Cortex of kidney (tissue), 1 donor: ENCODE results near the gene TMEM256.
"Not testable (repeated sequence)": the region's sequence is repeated elsewhere in the genome, so short reads cannot be mapped to it uniquely, and the experiment has no call there.

ENCODE experiments used
- DNase-seq: peaks from one replicate; lab custom pipeline; 2025; lab: John Stamatoyannopoulos, UW

TMEM256 gene

GRCh38 chr17:7383742-7384488 lies 20.0 kb downstream of the TMEM256 start:
- no peak for DNase-seq

- DNase-seq: no peak
These were observed 20.5 kb downstream of the TMEM256 start for GRCh38 chr17:7383371-7383741.

- DNase-seq: no peak
These were observed 21.0 kb downstream of the TMEM256 start for GRCh38 chr17:7382901-7383300.

- no peak for DNase-seq
These were observed 22.8 kb downstream of the TMEM256 start, which contains the start of gene TNK1 for GRCh38 chr17:7380855-7381683. Gene TNK1, plus strand, starts transcription at chr17:7381089. Its CDS starts 1,838 bp downstream, at chr17:7382927.

GRCh38 chr17:7380321-7380720 lies 23.6 kb downstream of the TMEM256 start:
- DNase-seq: no peak

- DNase-seq: no peak
These were observed 24.8 kb downstream of the TMEM256 start for GRCh38 chr17:7379134-7379533.

- no peak for DNase-seq
These were observed 29.5 kb downstream of the TMEM256 start for GRCh38 chr17:7374353-7374752.

- DNase-seq: no peak
These were observed 33.0 kb downstream of the TMEM256 start for GRCh38 chr17:7370853-7371252.

- DNase-seq: no peak
These were observed 34.1 kb downstream of the TMEM256 start for GRCh38 chr17:7369825-7370224.

- not testable (repeated sequence) for DNase-seq
These were observed 35.3 kb downstream of the TMEM256 start for GRCh38 chr17:7368599-7368994.

GRCh38 chr17:7367918-7368598 lies 35.8 kb downstream of the TMEM256 start:
- DNase-seq: no peak

- DNase-seq: no peak
These were observed 36.8 kb downstream of the TMEM256 start for GRCh38 chr17:7367083-7367482.

GRCh38 chr17:7365963-7366362 lies 37.9 kb downstream of the TMEM256 start:
- not testable (repeated sequence) for DNase-seq

GRCh38 chr17:7363311-7363710 lies 40.6 kb downstream of the TMEM256 start:
- no peak for DNase-seq

- no peak for DNase-seq
These were observed 42.0 kb downstream of the TMEM256 start for GRCh38 chr17:7361906-7362305.

GRCh38 chr17:7357381-7357780 lies 46.5 kb downstream of the TMEM256 start:
- no peak for DNase-seq

- DNase-seq: no peak
These were observed 47.1 kb downstream of the TMEM256 start for GRCh38 chr17:7356756-7357155.

- DNase-seq: no peak
These were observed 47.8 kb downstream of the TMEM256 start for GRCh38 chr17:7356072-7356549.

- DNase-seq: no peak
These were observed 48.3 kb downstream of the TMEM256 start for GRCh38 chr17:7355573-7355972.

GRCh38 chr17:7355053-7355452 lies 48.8 kb downstream of the TMEM256 start, which contains the start of gene TMEM95:
Gene TMEM95, plus strand, starts transcription at chr17:7355156. Its CDS starts 49 bp downstream, at chr17:7355205.
- DNase-seq: no peak

GRCh38 chr17:7354262-7354843 lies 49.5 kb downstream of the TMEM256 start:
- DNase-seq: no peak
